Stimulated activated CD8-positive, alpha-beta memory T cell treated with anti-CD3 and anti-CD28 coated beads, Interleukin-15, amount 100 ng/mL, for 1 hour (primary cell): ENCODE measurements around the gene SH2D3A.
"Not testable (repeated sequence)": the region's sequence is repeated elsewhere in the genome, so short reads cannot be mapped to it uniquely, and the experiment has no call there.

ENCODE experiments used
- DNase-seq: peaks from one replicate; pipeline ENCODE4 v3.0.0-alpha.2; 2020; ENCODE audit warnings: low read depth

SH2D3A gene

GRCh38 chr19:6790194-6791128, 23.2 kb upstream of the SH2D3A start:
- DNase-seq: no peak

GRCh38 chr19:6788896-6789295, 21.7 kb upstream of the SH2D3A start:
- no peak for DNase-seq

- no peak for DNase-seq
These were observed 20.2 kb upstream of the SH2D3A start for GRCh38 chr19:6787393-6787792.

- no peak for DNase-seq
These were observed 12.0 kb upstream of the SH2D3A start for GRCh38 chr19:6779206-6779605.

GRCh38 chr19:6778386-6778785, 11.2 kb upstream of the SH2D3A start:
- DNase-seq: no peak

GRCh38 chr19:6777434-6777833, 10.2 kb upstream of the SH2D3A start:
- DNase-seq: no peak

GRCh38 chr19:6776999-6777398, 9.8 kb upstream of the SH2D3A start:
- no peak for DNase-seq

GRCh38 chr19:6776045-6776444, 8.8 kb upstream of the SH2D3A start:
- DNase-seq: not testable (repeated sequence)

- DNase-seq: no peak
These were observed 7.8 kb upstream of the SH2D3A start for GRCh38 chr19:6774821-6775707.

GRCh38 chr19:6773323-6773931, 6.2 kb upstream of the SH2D3A start:
- DNase-seq: no peak

- DNase-seq: no peak
These were observed 5.7 kb upstream of the SH2D3A start for GRCh38 chr19:6772866-6773322.

GRCh38 chr19:6772028-6772865, 5.0 kb upstream of the SH2D3A start, which contains the start of gene VAV1:
Gene VAV1 (plus strand): TSS chr19:6772708. CDS start chr19:6772808, 100 bp downstream.
- peak; percentile 67 for DNase-seq

GRCh38 chr19:6771648-6772027, 4.4 kb upstream of the SH2D3A start:
- DNase-seq: not testable (repeated sequence)

- DNase-seq: no peak
These were observed 1.9 kb upstream of the SH2D3A start for GRCh38 chr19:6769006-6769619.

- DNase-seq: no peak
These were observed 1.1 kb upstream of the SH2D3A start for GRCh38 chr19:6768236-6768785.

- DNase-seq: no peak
These were observed 216 bp downstream of the SH2D3A start for GRCh38 chr19:6767081-6767356.

GRCh38 chr19:6766357-6767080, 716 bp downstream of the SH2D3A start:
- no peak for DNase-seq

- DNase-seq: no peak
These were observed 1.4 kb downstream of the SH2D3A start for GRCh38 chr19:6765738-6766356.

- DNase-seq: not testable (repeated sequence)
These were observed 4.9 kb downstream of the SH2D3A start for GRCh38 chr19:6762253-6762797.
